Psoas muscle (tissue), 8 donors: Measurements from ENCODE around the gene CHST6. TPM values are rescaled to one million over a fixed set of nuclear protein-coding genes. Genes with fewer than 3 reads are reported as not detected.

Experiments
- ATAC-seq, 4 donors: fragments of 200-7000 bp; cut with Tn5 transposase; one replicate each; pipeline ENCODE4 v1.9.1; 2020; ENCODE audit warnings: moderate library complexity in 3 of 4, mild to moderate bottlenecking in 2 of 4
- DNase-seq, 2 donors: peaks; one replicate each; pipeline ENCODE4 v3.0.0-alpha.2; 2020
- H3K27ac ChIP-seq: fragments of 200-600 bp; one replicate; pipeline ENCODE4 v1.8.0; 2022
- H3K27me3 ChIP-seq, 3 donors: fragments of 200-600 bp in 1 of 3; one replicate each; pipeline versions ENCODE4 v1.6.1 to v1.8.0; 2013 to 2022; ENCODE audit warnings: low read length in 2 of 3, mild to moderate bottlenecking in 2 of 3, moderate library complexity in 1 of 3; ENCODE audit not compliant: insufficient read depth in 3 of 3
- H3K36me3 ChIP-seq, 2 donors: fragments of 200-600 bp in 1 of 2; one replicate each; pipeline versions ENCODE4 v1.6.1 to v1.8.0; 2013 to 2022; ENCODE audit warnings: low read depth in 1 of 2, mild to moderate bottlenecking in 1 of 2, moderate library complexity in 1 of 2; ENCODE audit not compliant: insufficient read depth in 1 of 2
- H3K4me1 ChIP-seq: fragments of 200-600 bp; one replicate; pipeline ENCODE4 v1.8.0; 2022
- H3K4me3 ChIP-seq: fragments of 200-600 bp; one replicate; pipeline ENCODE4 v1.8.0; 2022; ENCODE audit warnings: mild to moderate bottlenecking
- H3K9me3 ChIP-seq: fragments of 200-600 bp; one replicate; pipeline ENCODE4 v1.8.0; 2022
- WGBS, 3 donors: extraction: QIAGEN DNeasy Blood & Tissue Kit; methylation state at CpG; one replicate each; pipeline versions ENCODE4 v1.1.6 to v1.1.7; 2013; 5-methylcytosine and 5-hydroxymethylcytosine counted together
- intact Hi-C, 2 donors: fragments of 100-400 bp; cut with DNase I; formaldehyde crosslinking; loops; one replicate each; pipeline versions ENCODE4 v1.11.0 to v1.14.2; 2022
- polyA plus RNA-seq, 3 donors: library from polyadenylated mRNA; stranded (reverse); fragments of 200-250 nt; gene quantifications; one replicate each; pipeline ENCODE4 v1.2.3, GENCODE V29; 2013
- total RNA-seq, 4 donors: library from RNA; stranded (reverse); fragmentation: NEBNext Ultra II Directional in 2 of 4; extraction: Animal tissue kit (Norgen Biotek cat#: 25700) in 2 of 4; gene quantifications; one replicate each; pipeline versions ENCODE4 v1.2.1 to v1.2.4, GENCODE V29; 2021 to 2023
- TF ChIP-seq, protein P1 (sequence below): fragments of 200-600 bp; IDR thresholded peaks from one replicate; pipeline ENCODE4 v1.8.0; 2022; ENCODE audit warnings: antibody characterized with exemption
- donor health status: healthy with polysubstance abuse.
- donor health status: DM: no; HTN: no; CAD: no; lungs with moderate emphysema.
- donor health status: Bipolar disorder and iron deficiency.
- donor health status: healthy.
- donor health status: DM: yes; HTN: yes; CAD: no.
- donor health status: DM: no; HTN: no; CAD: no.
- donor health status: DM: no; HTN: no; CAD: no.
- donor health status: DM: yes; HTN: yes; CAD: no.

Gene CHST6
- total and polyA plus RNA-seq, 7 donors = 0.01 to 5.8 (median 0.15) TPM

DNA sequence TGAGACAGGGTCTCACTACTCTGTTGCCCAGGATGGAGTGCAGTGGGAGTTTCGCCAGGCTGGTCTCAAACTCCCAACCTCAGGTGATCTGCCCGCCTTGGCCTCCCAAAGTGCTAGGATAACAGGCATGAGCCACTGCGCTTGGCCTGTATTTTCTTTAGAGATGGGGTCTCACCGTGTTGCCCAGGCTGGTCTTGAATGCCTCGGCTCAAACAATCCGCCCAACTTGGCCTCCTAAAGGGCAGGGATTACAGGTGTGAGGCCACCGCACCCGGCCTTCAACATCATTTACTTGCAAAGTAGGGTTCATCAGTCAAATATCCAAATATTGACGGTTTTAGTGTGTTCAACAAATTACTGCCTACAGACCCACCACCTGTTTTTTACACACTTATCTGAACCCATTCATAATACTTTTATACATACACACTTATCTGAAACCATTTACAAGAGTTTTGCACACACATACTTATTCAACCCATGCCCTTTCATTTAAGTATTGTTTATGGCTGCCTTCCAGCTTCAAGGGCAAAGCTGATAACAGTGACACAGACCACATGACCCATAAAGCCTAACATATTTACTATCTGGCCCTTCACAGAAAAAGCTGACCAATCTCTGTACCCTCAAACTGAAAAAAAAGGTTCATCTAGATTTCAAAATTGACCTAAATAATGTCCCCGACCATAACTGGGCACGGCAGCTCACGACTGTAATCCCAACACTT lies 42.6 kb downstream of the CHST6 start:
- no peak for DNase-seq
- Histone ChIP-seq H3K4me1 (no peaks in the 10 kb centered on the region), H3K27me3 (no peaks in the 10 kb centered on the region), H3K9me3 (no peaks in the 10 kb centered on the region), H3K27ac (no peak overlapping the region), H3K36me3 (peaks cover 0 to 15% of the 10 kb centered on the region in 2 donors), H3K4me3 (no peak overlapping the region)
- ATAC-seq = no peak
- 92 to 94% (median 94%) methylated on average over 12 of the region's 12 CpGs for WGBS, 3 donors
- TF ChIP-seq, protein P1, sequence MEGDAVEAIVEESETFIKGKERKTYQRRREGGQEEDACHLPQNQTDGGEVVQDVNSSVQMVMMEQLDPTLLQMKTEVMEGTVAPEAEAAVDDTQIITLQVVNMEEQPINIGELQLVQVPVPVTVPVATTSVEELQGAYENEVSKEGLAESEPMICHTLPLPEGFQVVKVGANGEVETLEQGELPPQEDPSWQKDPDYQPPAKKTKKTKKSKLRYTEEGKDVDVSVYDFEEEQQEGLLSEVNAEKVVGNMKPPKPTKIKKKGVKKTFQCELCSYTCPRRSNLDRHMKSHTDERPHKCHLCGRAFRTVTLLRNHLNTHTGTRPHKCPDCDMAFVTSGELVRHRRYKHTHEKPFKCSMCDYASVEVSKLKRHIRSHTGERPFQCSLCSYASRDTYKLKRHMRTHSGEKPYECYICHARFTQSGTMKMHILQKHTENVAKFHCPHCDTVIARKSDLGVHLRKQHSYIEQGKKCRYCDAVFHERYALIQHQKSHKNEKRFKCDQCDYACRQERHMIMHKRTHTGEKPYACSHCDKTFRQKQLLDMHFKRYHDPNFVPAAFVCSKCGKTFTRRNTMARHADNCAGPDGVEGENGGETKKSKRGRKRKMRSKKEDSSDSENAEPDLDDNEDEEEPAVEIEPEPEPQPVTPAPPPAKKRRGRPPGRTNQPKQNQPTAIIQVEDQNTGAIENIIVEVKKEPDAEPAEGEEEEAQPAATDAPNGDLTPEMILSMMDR = no peak
- intact Hi-C loops = no loop called here

DNA sequence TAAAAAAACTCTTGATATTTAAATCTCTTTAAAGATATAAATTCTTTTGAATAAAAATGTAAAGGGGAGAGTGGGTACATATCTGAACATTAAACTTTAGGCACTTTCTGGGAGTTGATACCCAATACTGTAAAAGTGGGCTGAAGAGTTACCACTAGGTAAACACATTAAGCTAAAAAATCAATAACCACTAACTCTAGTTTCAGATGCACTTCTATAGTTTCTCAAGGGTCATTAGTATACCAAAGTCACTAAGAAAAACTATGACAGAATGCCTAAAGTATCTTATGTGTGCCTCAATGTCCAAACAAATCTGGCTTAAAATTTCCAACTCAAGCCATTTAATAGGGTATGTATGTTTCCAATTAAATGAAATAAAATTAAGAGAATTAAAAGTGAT lies 48.8 kb downstream of the CHST6 start:
- Histone ChIP-seq H3K27ac (no peak overlapping the region), H3K36me3 (peaks cover 0 to 16% of the 10 kb centered on the region in 2 donors), H3K4me3 (no peak overlapping the region), H3K4me1 (no peaks in the 10 kb centered on the region), H3K27me3 (no peaks in the 10 kb centered on the region), H3K9me3 (no peaks in the 10 kb centered on the region)
- intact Hi-C loops = no loop called here
- no peak for ATAC-seq
- TF ChIP-seq, protein P1 = no peak
- DNase-seq = no peak

DNA sequence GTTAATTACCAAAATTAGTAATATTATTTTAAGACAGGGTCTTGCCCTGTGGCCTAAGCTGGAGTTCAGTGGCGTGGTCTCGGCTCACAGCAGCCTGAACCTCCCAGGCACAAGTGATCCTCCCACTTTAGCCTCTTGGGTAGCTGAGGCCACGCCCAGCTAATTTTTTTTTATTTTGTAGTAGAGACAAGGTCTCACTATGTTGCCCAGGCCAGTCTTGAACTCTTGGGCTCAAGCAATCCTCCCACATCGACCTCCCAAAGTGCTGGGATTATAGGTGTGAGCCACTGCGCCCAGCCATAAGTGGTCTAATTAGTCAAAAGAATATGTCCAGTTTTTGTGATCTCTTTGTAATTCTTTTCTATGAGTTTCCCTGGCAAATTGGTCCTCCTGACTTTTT lies 49.9 kb downstream of the CHST6 start:
- WGBS, 3 donors = 71 to 87% (median 86%) methylated on average over 5 of the region's 5 CpGs
- DNase-seq (no peak), ATAC-seq (no peak)
- Histone ChIP-seq H3K4me3 (no peak overlapping the region), H3K27me3 (no peaks in the 10 kb centered on the region), H3K9me3 (no peaks in the 10 kb centered on the region), H3K27ac (no peak overlapping the region), H3K36me3 (peaks cover 0 to 4% of the 10 kb centered on the region in 2 donors), H3K4me1 (no peaks in the 10 kb centered on the region)
- intact Hi-C loops = no loop called here
- TF ChIP-seq, protein P1 = no peak

DNA sequence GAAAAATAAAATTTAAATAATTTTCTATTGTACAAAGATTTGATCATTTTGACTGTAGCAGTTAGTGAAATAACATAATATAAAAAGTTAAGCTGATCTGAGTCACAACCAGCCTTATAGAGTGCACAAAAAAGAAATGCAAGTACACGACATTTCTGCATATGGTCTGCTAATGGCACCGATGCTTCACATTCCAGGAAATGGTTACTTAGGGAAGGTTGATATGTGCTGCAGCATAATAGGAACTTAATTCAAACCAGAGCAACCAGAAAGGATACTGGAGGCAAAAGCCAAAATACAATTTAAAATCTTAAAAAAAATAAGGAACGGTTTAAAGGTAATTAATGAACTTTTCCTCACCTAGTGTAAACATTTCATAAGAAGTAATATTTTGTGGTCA lies 51.9 kb downstream of the CHST6 start:
- no peak overlapping the region for H3K4me3 ChIP-seq
- intact Hi-C loops = no loop called here
- no peak overlapping the region for H3K27ac ChIP-seq
- no peaks in the 10 kb centered on the region for H3K27me3 ChIP-seq
- no peak for DNase-seq
- H3K36me3 ChIP-seq = peaks cover 0 to 3% of the 10 kb centered on the region in 2 donors
- no peaks in the 10 kb centered on the region for H3K9me3 ChIP-seq
- TF ChIP-seq, protein P1 = no peak
- H3K4me1 ChIP-seq = no peaks in the 10 kb centered on the region
- WGBS, 3 donors = 82 to 86% (median 82%) methylated on average over 3 of the region's 3 CpGs
- ATAC-seq = no peak
